DMS 273 (cell line): ENCODE data around the gene TCEAL2.
A peak's percentile ranks its signal among the peaks of the same experiment; 100 is the strongest.
"Not testable (repeated sequence)": the region's sequence is repeated elsewhere in the genome, so short reads cannot be mapped to it uniquely, and the experiment has no call there.

ENCODE experiments used
- DNase-seq: peaks from one replicate; lab custom pipeline; 2025; ENCODE audit not compliant: unreplicated experiment; lab: John Stamatoyannopoulos, UW

Gene TCEAL2

DNA sequence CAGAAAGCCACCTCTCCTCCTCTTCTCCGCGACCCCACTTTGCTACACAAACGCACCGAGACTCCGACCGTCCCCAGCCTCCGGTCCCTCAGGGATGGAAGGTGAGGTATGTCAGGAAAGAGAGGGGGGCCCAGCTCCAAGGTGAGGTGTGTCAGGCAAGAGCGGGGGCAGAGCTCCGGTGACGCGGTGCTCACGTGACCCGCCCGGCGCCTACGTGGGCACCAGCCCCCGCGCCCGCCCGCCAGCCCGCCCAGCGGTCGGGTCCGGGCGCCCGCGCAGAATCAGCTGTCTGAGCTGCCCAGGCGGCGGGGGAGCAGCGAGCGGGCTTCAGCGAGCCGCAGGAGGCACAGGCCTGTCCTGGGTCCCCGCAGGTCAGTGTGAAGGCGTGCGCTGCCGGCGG is at the start of gene TCEAL2:
Gene TCEAL2 (plus strand): TSS at position 244 of the 400 bp plus-strand sequence. CDS start 1,152 bp downstream, outside the sequence.
- peak; percentile 4 for DNase-seq

DNA sequence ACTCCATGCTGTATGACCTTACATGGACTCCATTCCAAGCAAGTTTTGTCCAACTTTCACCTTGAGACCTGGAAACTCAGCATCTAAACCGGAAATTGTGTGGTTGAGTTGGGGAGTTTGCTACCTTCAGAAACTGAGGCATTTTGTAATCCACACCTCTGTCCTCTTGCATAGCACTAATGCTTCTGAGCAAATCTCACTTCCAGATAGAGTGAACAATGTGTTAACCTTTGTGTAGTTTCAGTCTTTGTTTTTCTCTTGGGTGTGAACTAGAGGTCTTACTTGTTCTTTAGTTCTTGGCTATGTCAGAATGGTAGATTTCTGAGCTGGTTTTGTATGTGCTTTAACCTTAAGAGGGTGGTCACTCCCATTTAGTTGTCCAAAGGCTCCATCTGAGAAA is 48.1 kb upstream of the TCEAL2 start:
- DNase-seq = no peak

DNA sequence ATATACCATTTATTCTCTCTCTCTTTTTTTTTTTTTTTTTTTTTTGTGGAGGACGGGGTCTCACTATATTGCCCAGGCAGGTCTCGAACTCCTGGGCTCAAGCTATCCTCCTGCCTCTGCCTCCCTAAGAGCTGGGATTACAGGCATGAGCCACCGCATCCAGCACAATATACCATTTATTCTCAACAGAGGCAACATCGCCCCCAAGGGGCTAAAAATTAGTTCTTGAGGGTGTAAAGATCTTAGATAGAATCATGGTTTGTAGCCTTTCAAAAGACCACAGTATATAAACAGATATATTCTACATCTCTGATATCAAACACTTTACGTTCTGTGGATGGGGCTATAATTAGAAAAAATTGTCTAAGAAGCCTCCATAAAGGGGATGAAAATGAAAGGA is 39.8 kb upstream of the TCEAL2 start:
- DNase-seq = peak; percentile 9

DNA sequence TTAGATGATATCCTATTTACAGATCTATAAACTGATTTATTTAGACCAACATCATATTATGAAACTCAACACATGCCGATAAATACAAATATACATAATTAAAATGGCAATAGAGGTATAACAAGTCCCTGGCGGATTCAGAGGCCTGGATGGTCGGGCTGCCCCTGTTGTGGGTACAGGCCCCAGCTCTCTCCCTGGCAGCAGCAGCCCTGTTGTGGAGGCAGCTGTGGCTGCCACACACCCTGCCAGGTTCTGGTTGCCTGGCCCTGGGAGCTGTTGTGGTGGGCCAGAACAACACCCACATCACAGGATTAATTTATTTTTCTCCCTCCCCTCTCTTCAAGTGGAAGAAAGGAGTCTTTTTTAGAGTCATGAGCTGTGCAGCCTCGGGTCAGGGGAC is 12.1 kb upstream of the TCEAL2 start:
- no peak for DNase-seq

DNA sequence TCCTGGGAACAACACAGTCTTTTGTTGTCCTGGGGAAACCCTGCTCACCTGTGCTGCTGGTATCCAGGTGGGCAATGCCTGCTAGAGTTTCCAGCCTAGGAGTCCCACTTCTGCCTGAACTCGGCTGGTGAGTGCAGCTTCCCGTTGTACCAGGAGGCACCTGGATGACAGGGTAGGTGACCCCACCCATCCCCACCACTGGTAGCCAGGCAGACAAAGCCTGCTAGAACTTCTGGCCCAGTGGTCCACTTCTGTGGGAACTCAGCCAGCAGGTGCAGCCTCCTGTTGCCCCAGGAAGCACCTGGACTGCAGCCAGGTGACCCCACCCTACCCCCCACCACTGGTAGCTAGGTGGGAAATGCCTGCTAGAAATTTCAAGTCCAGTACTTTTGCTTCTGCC is 9.7 kb upstream of the TCEAL2 start:
- no peak for DNase-seq

DNA sequence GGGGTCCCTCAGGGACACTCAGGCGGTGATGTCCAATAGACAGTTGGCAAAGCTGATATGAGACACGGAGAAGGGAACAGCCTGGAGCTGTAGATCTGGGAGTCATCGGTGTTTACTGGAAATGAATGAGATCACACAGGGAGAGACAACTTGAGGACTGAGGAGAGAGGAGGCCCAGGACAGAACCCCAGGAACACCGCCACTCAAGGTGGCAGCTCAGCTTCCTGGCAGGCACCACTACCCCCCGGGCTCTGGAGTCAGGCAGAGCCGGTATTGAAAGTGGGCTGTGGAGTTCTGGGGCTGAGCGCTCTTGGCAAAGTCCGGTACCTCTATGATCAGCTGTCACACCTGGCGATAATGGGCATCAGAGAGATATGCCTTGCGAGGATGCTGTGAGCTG is 465 bp upstream of the TCEAL2 start:
- not testable (repeated sequence) for DNase-seq

DNA sequence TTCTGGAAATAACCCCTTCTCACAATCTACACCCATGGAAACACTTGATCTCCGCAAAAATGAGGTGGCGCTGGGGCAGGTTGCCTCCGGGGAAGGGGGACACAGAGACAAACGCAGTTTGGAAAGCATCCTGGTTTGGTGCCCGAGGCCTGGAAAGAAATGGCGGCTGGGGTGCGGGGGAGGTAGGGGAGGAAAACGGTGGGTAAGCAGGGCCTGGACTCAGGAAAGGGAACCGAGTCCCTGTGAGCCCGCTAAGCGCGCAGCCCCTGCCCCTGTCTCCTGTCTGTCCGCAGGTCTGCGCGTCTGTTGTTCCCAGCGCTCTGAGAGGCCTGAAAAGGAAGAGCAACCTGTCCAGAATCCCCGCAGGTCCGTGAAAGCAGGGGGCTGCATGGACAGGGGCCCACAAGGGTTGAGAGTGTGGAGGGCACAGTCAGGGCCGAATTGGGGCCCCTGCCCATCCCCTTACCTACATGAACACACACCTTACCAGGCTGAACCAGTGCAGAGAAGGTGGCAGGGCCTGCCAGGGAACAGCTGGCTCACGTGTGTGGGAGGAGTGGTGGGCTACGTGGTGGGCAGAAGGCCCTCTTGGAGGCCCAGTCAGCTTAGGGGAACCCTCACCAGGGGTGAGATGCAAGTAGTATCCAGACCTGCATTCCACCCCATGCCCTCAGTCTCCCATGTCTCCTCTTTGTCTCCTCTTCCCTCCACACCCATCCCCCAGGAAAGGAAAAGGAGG is 770 bp downstream of the TCEAL2 start:
- DNase-seq = not testable (repeated sequence)

DNA sequence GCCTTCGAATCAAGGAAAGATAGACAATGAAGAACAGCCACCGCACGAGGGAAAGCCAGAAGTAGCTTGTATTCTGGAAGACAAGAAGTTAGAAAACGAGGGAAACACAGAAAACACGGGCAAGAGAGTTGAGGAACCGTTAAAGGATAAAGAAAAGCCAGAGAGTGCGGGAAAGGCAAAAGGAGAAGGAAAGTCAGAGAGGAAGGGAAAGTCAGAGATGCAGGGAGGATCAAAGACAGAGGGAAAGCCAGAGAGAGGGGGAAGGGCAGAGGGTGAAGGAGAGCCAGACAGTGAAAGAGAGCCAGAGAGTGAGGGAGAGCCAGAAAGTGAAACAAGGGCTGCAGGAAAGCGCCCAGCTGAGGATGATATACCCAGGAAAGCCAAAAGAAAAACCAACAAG is 1.4 kb downstream of the TCEAL2 start:
- no peak for DNase-seq

DNA sequence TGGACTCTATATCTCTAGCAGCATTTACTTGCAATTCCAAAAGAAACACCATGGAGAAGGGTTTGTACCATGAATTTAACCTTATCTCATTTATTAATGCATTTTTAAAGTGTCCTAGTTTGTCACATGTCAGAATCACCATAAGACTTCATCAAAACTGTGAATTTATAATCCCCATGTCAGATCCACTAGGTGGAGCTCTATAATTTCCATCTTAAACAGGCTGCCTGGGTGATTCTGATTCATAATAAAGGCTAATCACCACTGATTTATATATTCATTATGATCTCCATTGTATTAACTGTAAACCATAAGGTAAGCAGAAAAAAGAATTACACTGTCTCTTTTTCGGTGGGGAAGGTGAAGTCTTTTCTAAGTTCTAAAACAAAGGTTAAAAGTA is 4.0 kb downstream of the TCEAL2 start:
- DNase-seq = peak; percentile 46

DNA sequence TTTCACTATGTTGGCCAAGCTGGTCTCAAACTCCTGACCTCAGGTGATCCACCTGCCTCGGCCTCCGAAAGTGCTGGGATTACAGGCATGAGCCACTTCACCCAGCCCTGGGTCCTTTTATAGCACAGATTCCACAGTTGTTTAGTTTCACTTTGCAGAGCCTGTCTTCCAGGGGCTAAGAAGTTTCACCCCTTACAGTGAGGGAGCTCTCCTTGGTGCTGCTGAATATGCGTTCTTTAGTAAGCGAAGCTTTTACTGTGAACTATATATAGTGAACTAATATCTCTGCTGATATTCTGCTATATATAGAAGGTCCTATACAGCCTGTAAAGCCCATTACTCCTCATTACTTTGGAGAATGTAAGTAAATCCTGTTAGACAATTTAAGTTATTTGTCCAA is 12.6 kb downstream of the TCEAL2 start:
- no peak for DNase-seq

DNA sequence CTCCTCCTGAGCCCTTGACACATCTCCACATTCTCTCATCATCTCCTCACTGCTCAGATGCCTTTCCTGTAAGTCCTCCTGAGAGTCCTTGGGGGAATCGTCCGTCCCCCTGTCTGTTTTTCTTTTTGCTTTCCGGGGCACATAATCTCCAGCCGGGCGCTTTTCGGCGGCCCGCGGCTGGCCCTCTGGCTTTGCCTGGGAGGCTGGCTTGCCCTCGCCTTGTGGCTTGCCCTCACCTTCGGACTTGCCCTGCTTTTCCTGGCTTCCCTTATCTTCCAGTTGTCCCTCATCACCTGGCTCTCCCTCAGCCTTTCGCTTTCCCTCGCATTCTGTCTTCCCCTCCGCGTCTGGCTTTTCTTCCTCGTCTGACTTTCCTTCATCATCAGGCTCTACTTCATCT is 15.4 kb downstream of the TCEAL2 start:
- DNase-seq = not testable (repeated sequence)

DNA sequence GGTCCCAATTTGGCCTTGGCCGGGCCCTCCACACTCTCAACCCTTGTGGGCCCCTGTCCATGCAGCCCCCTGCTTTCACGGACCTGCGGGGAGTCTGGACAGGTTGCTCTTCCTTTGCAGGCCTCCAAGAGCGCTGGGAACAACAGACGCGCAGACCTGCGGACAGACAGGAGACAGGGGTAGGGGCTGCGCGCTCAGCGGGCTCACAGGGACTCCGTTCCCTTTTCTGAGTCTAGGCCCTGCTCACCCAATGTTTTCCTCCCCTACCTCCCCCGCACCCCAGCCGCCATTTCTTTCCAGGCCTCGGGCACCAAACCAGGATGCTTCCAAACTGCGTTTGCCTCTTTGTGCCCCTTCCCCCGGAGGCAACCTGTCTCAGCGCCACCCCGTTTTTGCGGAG is 16.2 kb downstream of the TCEAL2 start:
- not testable (repeated sequence) for DNase-seq

DNA sequence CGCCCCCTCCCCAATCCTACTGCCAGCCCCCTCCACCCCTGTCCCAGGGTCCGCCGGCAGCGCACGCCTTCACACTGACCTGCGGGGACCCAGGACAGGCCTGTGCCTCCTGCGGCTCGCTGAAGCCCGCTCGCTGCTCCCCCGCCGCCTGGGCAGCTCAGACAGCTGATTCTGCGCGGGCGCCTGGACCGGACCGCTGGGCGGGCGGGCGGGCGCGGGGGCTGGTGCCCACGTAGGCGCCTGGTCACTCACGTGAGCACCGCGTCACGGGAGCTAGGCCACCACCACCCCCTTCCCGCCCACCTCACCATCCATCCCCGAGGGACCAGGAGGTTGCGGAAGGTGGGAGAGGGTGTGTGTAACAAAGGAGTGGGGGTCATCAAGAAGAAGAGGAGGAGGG is 16.8 kb downstream of the TCEAL2 start, which contains the start of gene TCEAL6:
Gene TCEAL6 (minus strand): TSS at position 208 of the 400 bp plus-strand sequence.
- not testable (repeated sequence) for DNase-seq

DNA sequence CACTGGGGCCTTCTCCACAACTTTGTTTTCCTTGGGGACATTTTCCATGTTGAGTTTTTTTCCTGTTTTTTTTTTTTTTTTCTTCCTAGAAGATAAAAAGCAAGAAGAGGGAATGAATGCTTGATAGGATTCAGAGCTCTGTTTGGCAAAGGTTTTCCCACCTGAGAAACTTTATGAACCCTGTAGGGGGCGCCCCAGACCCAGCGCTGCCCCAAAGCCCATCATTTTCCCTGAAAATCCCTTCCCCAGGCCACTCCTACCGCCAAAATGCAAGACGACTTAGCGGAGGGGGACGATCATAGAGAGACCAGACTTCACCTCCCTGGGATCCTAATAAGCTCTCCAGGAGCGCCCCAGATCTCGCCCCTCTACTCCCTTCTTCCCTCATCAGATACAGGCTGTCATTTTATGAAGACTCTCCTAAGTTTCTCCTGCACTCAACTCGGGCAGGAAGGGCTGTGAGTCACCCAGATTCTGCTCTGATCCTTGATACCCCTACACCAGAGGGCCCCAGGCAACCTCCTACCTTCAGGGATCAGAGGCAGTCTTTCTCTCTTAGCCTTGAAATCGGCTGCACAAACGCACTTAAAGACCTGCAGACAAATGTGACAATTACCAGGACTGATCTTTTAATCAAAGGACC is 28.9 kb downstream of the TCEAL2 start:
- peak; percentile 9 for DNase-seq

DNA sequence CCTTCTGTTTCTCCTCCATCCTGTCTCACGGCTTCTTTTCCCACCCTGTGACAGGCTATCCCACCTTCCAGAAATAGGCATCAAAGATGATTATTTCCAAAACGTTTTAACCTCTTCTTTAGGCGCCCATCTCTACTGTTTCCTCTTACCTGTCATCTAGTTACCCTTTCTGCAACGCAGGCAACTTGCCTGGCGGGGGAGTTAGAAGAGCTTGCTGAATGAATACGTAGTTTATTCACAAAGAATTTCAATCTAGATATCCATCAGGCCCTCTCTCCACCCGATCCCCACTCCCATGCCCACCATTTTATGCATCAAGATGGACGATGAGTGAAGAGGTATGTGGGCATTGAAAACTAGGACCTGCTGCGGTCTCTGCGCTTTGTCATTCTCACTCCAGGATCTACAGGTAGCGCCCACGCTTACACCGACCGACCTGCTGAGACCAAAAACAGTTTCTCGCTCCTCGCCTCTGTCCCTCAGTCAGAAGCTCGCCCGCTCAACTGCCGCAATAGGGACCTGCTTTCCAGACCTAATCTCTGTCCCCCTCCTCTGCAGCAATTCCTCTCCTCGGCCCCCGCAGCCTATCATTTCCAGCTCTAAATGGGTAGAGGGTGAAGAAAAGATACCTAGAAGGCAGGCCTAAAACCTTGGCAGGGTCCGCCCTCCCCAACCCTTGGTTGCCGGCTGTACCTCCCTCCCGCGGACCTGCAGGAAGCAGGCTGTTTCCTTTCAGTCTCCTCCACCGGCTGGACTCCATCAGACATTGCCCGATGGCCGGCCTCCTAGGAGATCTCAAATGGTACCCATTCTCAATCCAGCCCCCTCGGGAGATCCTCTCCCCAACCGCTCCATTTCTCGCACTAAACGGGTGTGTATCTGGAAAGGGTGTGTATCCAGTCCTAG is 29.7 kb downstream of the TCEAL2 start:
- peak; percentile 23 for DNase-seq

DNA sequence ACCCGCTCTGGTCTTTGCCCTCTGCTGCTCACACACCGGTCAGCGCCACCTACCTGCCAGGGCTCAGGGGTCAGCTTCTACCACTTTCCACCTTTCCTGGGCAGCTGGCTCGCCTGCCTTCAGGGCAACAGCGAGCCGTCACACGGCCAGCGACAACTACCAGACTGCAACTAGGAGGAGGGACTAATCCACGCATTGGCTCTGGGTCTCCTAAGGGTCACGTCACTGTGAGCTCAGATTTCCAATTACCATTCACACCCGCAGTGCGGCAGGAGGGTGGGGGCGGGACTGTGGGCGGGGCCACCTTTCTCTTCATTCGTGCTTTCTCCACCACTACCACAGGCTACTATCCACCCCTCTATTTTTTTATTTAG is 30.3 kb downstream of the TCEAL2 start, which contains the start of gene BEX5:
Gene BEX5 (minus strand): TSS at position 172 of the 374 bp plus-strand sequence. CDS start 1,712 bp downstream, outside the sequence.
- peak; percentile 63 for DNase-seq
